CD4-positive, alpha-beta T cell treated with Interleukin-10 for 1 hour (primary cell): ENCODE measurements around the gene ACAP2.
"Not testable (repeated sequence)": the region's sequence is repeated elsewhere in the genome, so short reads cannot be mapped to it uniquely, and the experiment has no call there.

Experiments
- DNase-seq: peaks from one replicate; pipeline ENCODE4 v3.0.0-alpha.2; 2020

The ACAP2 gene

GRCh38 chr3:195386739-195387138 lies 56.1 kb downstream of the ACAP2 start:
- DNase-seq, result no peak

- DNase-seq, result no peak
These were observed 57.3 kb downstream of the ACAP2 start for GRCh38 chr3:195385526-195385925.

GRCh38 chr3:195384952-195385351 lies 57.9 kb downstream of the ACAP2 start:
- DNase-seq, result no peak

- DNase-seq, result no peak
These were observed 70.6 kb downstream of the ACAP2 start for GRCh38 chr3:195372220-195372619.

- DNase-seq, result no peak
These were observed 76.5 kb downstream of the ACAP2 start for GRCh38 chr3:195366200-195366925.

- DNase-seq, result no peak
These were observed 77.4 kb downstream of the ACAP2 start for GRCh38 chr3:195365371-195365770.

- DNase-seq, result not testable (repeated sequence)
These were observed 85.0 kb downstream of the ACAP2 start for GRCh38 chr3:195357797-195358196.

GRCh38 chr3:195356151-195357086 lies 86.4 kb downstream of the ACAP2 start:
- DNase-seq, result no peak

GRCh38 chr3:195354009-195354408 lies 88.8 kb downstream of the ACAP2 start:
- not testable (repeated sequence) for DNase-seq

GRCh38 chr3:195352895-195353488 lies 89.8 kb downstream of the ACAP2 start:
- no peak for DNase-seq

- DNase-seq, result no peak
These were observed 94.2 kb downstream of the ACAP2 start for GRCh38 chr3:195348426-195349115.

- no peak for DNase-seq
These were observed 105.1 kb downstream of the ACAP2 start for GRCh38 chr3:195337747-195338146.

- no peak for DNase-seq
These were observed 107.9 kb downstream of the ACAP2 start for GRCh38 chr3:195334967-195335366.

GRCh38 chr3:195319060-195319459 lies 123.8 kb downstream of the ACAP2 start:
- no peak for DNase-seq

GRCh38 chr3:195312714-195313113 lies 130.1 kb downstream of the ACAP2 start:
- DNase-seq, result no peak

GRCh38 chr3:195307711-195308110 lies 135.1 kb downstream of the ACAP2 start:
- no peak for DNase-seq

GRCh38 chr3:195306369-195306768 lies 136.5 kb downstream of the ACAP2 start:
- DNase-seq, result no peak

GRCh38 chr3:195302431-195302830 lies 140.4 kb downstream of the ACAP2 start:
- DNase-seq, result no peak

GRCh38 chr3:195297446-195297845 lies 145.4 kb downstream of the ACAP2 start:
- no peak for DNase-seq

- no peak for DNase-seq
These were observed 146.2 kb downstream of the ACAP2 start for GRCh38 chr3:195296662-195297061.

GRCh38 chr3:195291121-195291520 lies 151.7 kb downstream of the ACAP2 start:
- no peak for DNase-seq

GRCh38 chr3:195290643-195291042 lies 152.2 kb downstream of the ACAP2 start:
- DNase-seq, result not testable (repeated sequence)
